Activated naive CD4-positive, alpha-beta T cell treated with Interleukin-2 at 50 U/mL for 16 hours (primary cell): Measurements from ENCODE around the gene MTHFD2L.

Experiments
- DNase-seq: peaks from one replicate; pipeline ENCODE4 v3.0.0-alpha.2; 2020

MTHFD2L gene

DNA sequence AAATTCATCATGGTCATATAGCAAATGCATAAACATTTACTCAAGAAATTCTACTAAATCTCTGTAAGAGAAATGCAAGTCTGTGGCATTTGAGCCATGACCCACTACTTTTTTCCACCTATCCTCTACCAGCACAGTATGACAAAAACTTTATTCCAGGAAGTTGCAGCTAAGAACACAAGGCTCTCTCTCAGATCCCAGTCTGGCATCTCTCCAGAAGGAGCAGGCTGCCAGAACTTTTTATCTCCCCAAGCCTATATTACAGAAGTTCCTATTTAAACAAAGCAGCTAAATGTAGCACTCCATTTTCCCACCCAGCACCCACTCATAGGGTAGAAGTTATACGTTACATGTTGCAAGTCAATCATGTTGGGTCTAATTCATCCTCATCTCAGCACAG lies 101.0 kb downstream of the MTHFD2L start:
- DNase-seq, result no peak

DNA sequence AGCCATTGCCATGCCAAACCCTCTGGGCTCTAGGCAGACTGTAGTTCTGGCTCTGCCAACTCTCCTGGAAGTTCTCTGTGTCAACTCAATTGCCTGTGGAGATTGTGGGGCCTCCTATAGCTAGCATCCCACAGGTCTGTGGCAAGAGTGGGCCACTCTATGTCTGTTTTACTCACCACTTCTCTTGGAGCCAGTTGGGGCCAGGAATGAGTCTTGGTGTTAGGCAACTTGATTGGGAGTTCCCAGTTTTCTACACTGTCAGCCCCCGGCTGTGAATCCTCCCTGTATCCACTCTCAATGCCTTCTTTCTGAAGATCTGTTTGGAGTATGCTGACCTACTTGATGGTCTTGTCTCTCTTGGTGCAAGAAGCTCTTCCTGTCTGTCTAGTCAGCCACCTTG lies 102.1 kb downstream of the MTHFD2L start:
- no peak for DNase-seq

DNA sequence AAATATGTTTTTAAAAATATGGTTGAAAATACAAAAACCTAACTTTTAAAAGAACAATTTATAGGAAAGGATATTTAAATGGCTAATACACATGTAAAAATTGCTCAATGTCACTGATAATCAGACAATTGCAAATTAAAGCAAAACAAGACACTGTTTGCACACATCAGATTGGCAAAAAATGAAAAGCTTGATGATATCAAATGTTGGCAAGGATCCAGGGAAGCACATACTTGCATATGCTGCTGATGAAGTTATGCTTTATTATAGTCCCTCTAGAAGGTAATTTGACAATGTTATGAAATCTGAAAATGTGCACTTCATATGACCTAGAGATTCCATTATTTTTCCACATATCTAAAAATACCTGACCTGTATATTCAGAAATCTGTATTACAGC lies 104.6 kb downstream of the MTHFD2L start:
- DNase-seq, result no peak

DNA sequence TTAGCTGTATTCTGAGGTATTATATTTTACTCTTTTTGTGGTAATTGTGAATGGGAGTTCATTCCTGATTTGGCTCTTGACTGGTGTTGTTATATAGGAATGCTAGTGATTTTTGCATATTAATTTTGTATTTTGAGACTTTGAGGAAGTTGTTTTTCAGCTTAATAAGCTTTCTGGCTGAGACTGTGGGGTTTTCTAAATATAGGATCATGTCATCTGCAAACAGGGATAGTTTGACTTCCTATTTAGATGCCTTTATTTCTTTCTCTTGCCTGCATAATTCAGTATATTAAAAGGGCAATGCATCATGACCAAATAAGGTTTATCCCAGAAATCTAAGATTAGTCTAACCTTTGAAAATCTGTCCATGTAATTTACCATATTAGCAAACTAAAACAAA lies 105.6 kb downstream of the MTHFD2L start:
- no peak for DNase-seq

DNA sequence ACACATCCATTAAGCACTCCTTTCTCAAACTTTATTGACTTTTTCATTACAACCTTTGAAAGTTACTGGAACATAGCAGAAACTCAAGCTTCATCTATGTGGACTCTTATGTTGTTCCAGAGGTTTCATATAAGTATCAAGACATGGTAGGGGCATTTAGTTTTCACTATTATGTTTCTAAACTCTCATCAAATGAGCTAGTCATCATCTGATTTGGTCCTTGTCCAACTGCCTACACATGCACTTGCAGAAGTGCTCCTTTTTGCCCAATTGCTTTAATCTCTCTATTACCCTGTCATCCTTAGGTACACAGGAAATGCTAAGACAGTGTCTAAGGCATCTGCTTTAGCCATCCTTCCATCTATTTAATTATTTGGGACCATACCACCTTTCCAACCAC lies 108.2 kb downstream of the MTHFD2L start:
- DNase-seq, result no peak

DNA sequence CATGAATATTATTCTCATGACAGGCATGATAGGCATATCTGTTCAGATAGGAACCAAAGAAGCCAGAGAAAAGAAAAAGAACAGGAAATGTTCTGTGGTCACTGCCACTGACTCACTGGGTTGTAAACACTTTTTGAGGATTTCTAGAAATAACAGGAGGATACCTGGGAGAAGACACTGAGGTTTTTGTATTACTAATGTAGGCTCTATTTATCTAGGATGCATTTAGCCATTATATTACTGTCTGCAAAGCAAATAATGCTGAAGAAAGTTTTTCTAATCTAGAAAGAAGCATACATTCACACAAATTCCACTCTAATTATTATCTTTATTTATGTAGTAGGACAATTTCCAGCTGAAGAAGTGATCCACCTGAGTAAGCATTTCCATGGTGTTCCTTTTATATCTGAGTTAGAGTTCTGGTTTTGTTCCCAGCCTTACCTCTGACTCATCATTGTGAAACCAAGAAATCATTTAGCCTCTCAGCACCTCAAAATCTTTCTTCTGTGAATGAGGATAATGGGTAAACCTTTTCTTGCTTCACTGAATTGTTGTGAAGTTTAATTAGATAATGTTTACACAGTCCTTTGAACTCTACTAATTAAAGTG lies 110.2 kb downstream of the MTHFD2L start:
- no peak for DNase-seq

DNA sequence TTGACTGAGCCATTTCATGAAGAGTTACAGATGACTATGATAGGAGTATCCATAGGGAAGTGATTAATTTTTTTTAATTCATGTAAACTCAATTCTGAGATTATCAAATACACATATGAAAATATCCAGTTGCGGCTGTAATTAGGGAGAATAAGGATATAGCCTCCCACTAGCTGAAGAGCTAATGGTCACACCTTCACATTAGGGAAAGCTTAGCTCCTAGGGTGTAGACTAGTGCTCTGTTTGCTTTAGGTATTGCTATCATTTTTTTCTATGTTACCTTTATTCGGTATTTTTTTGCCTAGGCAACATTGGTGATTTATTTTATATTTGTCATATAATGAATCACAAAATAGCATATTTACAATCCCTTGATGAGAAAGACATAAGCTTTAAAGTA lies 110.7 kb downstream of the MTHFD2L start:
- no peak for DNase-seq

DNA sequence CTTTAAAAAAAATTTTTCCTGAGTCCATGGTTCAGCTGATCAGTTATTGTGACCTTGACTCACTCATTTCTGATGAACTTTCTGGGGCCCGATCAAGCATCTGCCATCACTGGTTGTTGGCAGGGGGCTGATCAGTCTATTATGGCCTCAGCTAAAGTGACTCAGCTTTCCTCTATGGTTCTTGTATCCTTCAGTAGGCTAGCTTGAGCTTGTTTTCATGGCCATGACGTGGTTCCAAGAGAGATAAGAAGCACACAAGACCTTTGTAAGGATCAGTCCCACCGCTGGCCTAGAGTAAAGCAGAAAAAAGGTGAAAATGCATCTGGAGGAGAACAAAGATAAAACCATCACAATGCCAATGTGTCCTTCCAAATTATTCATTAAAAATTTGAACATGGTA lies 120.6 kb downstream of the MTHFD2L start:
- no peak for DNase-seq

DNA sequence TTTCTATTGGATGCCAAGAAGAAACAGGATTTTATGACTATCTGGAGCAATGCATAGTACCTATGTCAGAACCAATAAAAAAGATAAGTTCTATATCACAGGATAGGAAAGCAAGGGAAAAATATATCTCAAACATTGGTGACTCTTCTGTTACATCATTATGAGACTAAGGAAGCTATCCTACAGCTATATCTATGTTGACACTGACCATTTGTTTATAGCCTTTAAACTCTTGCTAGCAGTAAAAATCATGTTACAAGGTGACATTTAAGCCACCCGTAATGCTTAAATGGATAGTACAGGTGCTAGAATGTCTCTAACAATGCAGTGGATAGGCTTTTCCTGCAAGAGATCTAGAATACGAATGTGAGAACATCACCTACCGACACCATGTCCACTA lies 121.8 kb downstream of the MTHFD2L start:
- no peak for DNase-seq

DNA sequence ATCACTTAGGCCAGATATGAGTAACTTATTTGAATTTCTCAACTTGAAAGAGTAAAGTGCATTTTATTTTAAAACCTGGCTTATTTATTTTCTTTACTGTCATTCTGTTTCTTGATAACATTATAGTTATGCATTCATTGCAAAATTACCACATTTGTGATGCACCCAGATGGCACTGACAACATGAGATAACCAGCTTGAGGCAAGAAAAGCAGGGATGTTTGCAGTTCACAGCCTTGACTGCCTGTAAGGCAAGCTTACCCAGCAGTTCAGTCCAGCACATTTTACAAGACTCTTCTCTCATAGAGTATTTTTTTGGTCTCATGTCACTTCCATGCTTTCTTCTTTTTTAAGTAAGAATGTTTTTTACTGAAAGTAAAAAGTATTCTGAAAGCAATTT lies 125.0 kb downstream of the MTHFD2L start:
- no peak for DNase-seq

DNA sequence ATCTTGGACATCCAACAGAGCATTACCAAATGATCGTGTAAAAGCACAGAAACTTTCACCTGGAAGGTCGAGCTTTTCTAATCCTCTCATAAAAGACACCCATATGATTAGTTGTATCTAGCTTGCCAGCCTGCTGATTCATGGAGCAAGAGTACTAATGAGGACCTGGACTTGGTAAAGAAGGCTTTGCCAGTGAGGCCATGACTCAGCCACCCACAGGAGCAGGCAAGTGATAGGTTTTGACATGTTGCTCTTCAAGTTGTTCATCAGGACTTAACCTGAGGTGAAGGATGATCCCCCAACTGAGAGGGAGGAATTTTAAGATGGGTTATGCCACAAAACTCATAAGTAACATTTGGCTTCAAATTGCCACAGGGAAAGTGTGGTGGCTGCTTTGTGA lies 125.7 kb downstream of the MTHFD2L start:
- no peak for DNase-seq

DNA sequence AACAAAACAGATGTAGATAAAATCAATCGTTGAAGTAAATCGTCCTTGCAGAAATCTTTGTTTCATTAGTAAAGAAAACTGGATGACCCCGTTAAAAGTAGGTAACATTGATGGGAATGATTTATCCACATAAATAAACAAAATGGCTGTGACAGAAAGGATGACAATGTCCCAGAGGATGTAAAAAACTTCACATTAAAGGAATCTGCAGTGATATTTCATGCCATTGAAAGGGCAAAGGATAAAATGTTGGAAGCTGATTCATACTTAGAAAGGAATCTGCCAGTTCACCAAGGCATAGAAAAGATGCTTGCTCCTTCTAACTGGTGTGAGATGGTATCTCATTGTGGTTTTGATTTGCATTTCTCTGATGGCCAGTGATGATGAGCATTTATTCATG lies 126.1 kb downstream of the MTHFD2L start:
- no peak for DNase-seq

DNA sequence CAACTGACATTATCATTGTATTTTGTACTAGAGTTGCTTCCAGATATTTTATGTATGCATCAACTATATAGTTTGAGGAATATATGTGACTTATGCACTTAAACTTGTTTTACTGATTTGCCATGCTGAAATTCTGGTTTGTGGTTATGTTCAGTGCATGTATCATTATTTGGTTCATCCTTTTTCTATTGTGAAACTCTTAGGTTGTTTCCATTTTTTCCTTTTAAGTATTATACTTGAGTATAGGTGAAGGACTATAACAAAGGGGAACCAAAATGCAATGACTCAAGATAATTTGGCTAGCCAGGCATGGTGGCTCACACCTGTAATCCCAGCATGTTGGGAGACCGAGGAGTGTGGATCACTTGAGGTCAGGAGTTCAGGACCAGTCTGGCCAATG lies 129.2 kb downstream of the MTHFD2L start:
- DNase-seq, result no peak

DNA sequence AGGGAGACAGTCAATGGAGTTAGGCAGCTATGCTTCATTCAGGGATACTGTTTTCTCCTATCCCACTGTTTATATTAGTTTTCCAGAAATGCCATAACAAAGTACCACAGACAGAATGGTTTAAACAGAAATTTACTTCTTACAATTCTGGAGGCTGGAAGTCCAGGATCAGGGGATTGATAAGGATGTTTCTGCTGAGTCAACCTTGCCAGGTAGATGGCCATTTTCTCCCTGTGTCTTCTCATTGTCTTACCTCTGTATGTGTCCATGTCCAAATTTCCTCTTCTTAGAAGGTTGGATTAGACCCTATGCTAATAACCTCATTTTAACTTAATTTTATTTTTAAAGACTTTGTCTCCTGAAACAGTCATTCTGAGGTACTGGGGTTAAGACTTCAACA lies 129.9 kb downstream of the MTHFD2L start:
- no peak for DNase-seq

DNA sequence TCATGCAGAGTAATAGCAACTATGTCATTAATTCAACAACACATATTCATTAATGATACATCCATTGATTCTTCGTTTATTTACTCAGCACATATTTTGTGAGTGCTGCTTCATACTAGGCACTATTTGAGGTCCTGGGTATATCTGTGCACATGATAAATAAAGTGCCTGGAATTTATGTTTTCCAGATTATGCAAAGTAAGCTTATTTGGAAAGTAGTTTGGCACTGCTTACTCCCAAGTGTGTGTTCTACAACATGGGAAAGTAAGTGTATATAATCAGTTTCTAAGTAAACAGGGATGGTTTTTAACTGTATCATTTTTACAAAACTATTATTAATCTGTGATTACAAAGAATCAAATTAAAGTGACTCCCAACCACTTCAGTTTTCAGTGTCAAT lies 133.6 kb downstream of the MTHFD2L start:
- DNase-seq, result no peak

DNA sequence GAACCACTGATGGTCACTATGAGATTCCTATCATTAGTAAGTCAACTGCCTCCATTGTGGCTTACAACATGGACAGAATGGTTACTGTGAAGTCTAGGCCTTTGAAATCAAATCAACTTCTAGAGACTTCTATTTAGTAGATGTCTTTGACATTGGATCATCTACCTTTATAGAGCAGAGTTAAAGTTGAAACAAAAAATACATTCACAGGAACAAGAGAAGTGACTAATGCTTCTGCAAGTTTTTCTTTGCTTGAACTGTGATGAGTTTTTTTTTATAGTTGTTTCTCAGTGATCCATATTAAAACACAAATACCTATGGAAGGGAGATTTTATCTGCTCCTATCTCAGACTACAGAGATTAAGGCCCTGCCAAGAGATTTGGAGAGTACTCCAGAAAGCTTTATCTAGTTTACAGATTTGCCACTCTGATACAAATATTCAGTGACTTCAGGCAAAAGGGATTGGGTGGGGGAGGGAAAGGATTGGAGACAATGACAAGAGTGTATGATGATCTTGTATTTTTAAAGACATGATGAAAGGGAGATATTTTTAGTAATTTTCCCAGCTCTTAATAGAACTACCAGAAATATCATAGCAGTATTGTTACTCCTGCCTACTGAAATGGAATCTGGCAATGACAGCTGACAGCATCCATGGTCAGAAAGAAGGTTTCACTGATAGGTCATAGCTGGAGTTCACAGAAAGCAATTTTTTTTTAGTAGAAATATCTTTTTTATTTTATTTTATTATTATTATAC lies 134.4 kb downstream of the MTHFD2L start:
- no peak for DNase-seq

DNA sequence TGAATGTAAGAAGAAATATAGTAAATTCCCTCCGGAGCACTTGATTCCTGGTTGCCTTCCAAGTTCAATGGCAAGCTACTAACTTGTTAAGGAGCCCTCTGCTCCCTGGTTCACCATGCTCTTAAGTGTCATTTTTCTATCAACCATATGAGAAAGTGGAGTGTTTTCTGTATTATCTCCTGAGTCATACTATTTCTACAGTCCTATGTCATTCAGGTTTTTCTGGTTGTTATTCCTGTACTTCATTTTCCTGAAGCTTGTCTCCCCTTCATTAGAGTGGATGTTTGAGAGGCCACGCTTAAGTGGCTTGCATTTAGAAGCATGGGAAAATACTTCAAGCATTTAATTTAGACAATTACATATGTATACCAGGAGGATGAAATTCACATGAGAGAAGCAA lies 135.6 kb downstream of the MTHFD2L start:
- DNase-seq, result no peak

DNA sequence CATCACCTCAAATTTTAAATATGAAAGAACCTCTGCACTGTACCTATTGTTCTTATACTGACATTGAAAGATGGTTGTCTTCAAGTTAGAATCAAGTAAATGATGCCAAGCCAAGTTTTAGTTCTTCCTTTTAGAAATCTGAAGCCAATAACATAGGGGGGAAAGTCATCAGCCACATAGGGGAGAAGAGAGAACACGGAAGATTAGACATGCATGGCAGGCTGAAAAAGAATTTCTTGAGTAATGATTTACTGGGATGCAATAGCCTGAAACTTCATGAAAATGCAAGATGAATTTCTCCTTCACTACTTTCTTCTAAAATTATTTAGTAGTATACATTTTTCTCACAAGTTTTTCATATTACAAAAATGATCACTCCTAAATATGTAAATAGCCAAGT lies 136.8 kb downstream of the MTHFD2L start:
- DNase-seq, result no peak

DNA sequence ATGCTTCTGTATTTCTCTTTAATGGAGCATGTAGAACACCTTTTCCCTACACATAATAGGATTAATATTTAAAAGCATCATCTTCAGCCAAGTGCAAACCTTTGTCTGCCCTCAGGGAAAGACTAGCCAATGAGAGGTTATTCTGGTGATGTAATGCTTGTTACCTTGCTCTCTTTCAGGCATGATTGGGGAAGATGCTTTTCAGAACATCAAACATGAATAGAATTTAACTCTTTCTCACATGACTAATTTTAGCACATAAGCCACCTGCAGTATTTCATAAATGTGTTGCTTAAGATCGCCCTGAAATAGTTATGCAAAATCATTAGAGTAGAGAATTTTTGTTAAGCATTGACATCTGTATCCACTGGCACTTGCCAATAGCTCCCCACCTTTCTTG lies 139.6 kb downstream of the MTHFD2L start:
- DNase-seq, result no peak

DNA sequence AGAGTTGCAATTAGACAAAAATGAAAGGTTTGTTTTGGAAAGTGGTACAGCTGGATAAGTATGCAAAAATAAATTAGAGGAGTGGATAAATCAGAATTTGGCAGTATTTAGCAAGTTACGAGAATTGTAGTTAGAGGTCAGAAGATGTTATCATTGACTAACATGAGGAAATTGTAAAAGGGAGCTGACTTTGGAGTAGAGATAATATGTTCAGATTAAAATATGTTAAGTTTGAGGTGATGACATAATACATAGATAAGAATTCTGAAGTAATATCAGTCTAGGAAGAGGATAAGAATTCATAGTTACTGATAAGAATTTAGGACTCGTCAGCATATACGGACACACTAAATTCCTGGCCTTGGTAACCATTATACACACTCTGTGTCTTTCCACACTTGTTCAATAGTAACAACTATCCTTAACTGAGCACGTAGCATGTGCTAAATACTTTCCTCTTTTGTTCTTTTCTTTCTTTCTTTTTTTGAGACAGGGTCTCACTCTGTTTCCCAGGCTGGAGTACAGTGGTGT lies 146.2 kb downstream of the MTHFD2L start:
- DNase-seq, result no peak

DNA sequence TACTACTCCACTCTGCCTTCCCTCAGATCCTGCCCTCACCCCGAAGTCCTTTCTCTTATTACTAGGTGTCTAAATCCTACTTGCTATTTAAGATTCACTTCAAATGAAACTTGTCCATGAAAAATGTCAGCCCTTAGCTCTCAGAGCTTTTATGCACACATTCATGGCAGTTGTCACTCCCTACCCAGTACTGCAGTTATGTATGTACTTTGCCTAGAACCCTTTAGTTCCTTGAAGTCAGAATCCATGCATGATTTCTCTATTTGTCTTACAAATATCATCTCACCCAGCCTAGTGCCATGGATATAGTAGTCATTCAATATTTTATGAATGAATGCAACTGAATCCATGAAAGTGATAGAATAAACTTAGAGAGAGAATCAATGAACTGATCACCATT lies 147.1 kb downstream of the MTHFD2L start:
- DNase-seq, result no peak

DNA sequence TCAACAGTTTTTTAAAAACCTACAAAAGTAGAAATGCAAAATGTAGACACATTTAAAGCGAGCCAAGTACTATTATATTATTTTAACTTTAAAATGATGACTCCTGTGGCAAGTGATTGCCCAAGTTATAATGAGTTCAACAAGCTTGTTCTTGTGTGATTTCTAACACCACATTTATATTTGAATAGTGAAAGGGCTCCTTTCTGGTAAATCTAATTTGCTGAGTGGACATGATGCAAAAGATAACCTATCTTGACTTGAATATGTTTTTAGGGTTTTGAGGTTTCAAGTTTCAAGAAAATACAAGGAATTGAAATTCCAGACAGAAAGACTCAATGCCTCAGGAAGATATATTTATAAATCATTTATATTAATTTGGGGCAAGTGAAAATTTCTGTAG lies 149.3 kb downstream of the MTHFD2L start:
- no peak for DNase-seq

DNA sequence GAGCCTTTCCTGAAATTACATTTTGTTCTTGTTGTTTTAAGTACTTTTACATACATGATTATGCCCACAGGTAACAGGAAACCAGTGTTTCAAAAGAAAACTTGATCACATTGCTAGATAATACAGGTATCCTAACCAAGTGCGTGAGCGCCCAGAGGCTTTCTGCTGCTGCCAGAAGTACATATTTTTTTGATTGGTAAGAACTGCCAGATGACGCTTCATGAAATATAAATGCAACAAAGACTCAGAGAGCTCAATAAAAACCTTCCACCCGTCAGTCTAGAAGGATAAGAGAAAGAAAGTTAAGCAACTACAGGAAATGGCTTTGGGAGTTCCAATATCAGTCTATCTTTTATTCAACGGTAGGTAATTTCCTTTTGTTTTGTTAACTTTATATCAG lies 150.3 kb downstream of the MTHFD2L start, which contains the start of gene EPGN:
EPGN (plus strand) TSS at position 256 of the 400 bp plus-strand sequence; CDS start at position 320, 64 bp downstream.
- DNase-seq, result no peak

DNA sequence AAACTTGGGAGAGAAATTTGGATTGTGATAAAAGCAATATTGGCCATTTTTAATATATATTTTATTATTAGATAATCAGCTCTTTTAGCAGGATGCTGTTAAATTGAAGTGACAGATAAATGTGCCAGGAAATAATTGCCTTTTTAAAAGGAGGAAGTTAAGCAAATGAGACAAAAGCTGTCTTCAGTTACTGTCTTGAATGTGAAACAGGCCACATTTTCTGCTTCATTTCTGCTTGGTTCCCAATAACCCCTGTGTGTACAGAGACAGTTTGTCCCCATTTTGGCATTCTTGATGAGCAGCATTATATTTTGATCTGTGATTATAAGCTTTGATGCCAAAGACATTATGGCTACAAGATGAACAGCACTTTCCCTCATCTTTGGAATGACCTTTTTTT lies 151.3 kb downstream of the MTHFD2L start:
- DNase-seq, result no peak
